MM.1S (cell line): ENCODE measurements around the gene CTXN1.

Experiments
- DNase-seq: peaks from one replicate; pipeline ENCODE4 v3.0.0-alpha.2; 2015
- H2AFZ ChIP-seq: fragments of 300-600 bp; sonication (generic); 2 replicates; pipeline ENCODE4 v1.6.0; 2016; ENCODE audit warnings: antibody characterized with exemption, low read length
- H3F3A ChIP-seq: fragments of 300-600 bp; sonication (generic); 2 replicates; pipeline ENCODE4 v1.6.1; 2016; ENCODE audit warnings: mild to moderate bottlenecking, antibody characterized with exemption, low read length, moderate library complexity, mixed read lengths; ENCODE audit not compliant: insufficient read depth
- H3K27ac ChIP-seq: fragments of 300-600 bp; sonication (generic); 2 replicates; pipeline ENCODE4 v1.5.1; 2016; ENCODE audit warnings: mild to moderate bottlenecking, low read length
- H3K27me3 ChIP-seq: fragments of 300-600 bp; sonication (generic); replicated peaks from 2 replicates; pipeline ENCODE4 v1.6.0; 2016; ENCODE audit warnings: low read length; ENCODE audit not compliant: insufficient read depth
- H3K36me3 ChIP-seq: fragments of 300-600 bp; sonication (generic); replicated peaks from 2 replicates; pipeline ENCODE4 v1.6.1; 2016; ENCODE audit warnings: mild to moderate bottlenecking, low read length, mixed read lengths; ENCODE audit not compliant: insufficient read depth
- H3K4me1 ChIP-seq: fragments of 300-600 bp; sonication (generic); 2 replicates; pipeline ENCODE4 v1.6.1; 2016; ENCODE audit warnings: low read length, mixed read lengths
- H3K4me2 ChIP-seq: fragments of 300-600 bp; sonication (generic); 2 replicates; pipeline ENCODE4 v1.6.0; 2016; ENCODE audit warnings: low read depth, low read length
- H3K4me3 ChIP-seq: fragments of 300-600 bp; sonication (generic); 2 replicates; pipeline ENCODE4 v1.5.1; 2016; ENCODE audit warnings: low read length, mixed read lengths
- H3K79me2 ChIP-seq: fragments of 300-600 bp; sonication (generic); 2 replicates; pipeline ENCODE4 v1.6.1; 2016; ENCODE audit warnings: mixed run types, low read length, mixed read lengths
- H3K9ac ChIP-seq: fragments of 300-600 bp; sonication (generic); 2 replicates; pipeline ENCODE4 v1.6.1; 2016; ENCODE audit warnings: low read length, mixed read lengths
- H3K9me2 ChIP-seq: fragments of 300-600 bp; sonication (generic); replicated peaks from 2 replicates; pipeline ENCODE4 v1.6.1; 2016; ENCODE audit warnings: mild to moderate bottlenecking, low read length, mixed read lengths; ENCODE audit not compliant: insufficient read depth
- H3K9me3 ChIP-seq: fragments of 300-600 bp; sonication (generic); replicated peaks from 2 replicates; pipeline ENCODE4 v1.6.1; 2016; ENCODE audit warnings: mild to moderate bottlenecking, low read length, mixed read lengths; ENCODE audit not compliant: insufficient read depth
- H4K20me1 ChIP-seq: fragments of 300-600 bp; sonication (generic); 2 replicates; pipeline ENCODE4 v1.6.1; 2016; ENCODE audit warnings: mild to moderate bottlenecking, low read length, moderate library complexity, mixed read lengths; ENCODE audit not compliant: insufficient read depth
- EZH2 ChIP-seq: fragments of 300-600 bp; sonication (generic); optimal IDR thresholded peaks from 2 replicates; pipeline ENCODE3; 2017; ENCODE audit warnings: low read depth, mild to moderate bottlenecking, antibody characterized with exemption, low read length, mixed read lengths
- EZH2phosphoT487 ChIP-seq: fragments of 300-600 bp; sonication (generic); IDR thresholded peaks from 2 replicates; pipeline ENCODE4 v1.6.1; 2018; ENCODE audit warnings: antibody characterized with exemption, low read length
- TF ChIP-seq, protein P1 (sequence below): fragments of 300-600 bp; sonication (generic); IDR thresholded peaks from 2 replicates; pipeline ENCODE4 v1.5.1; 2016; ENCODE audit warnings: antibody characterized with exemption, low read length, mixed read lengths

CTXN1 gene

DNA sequence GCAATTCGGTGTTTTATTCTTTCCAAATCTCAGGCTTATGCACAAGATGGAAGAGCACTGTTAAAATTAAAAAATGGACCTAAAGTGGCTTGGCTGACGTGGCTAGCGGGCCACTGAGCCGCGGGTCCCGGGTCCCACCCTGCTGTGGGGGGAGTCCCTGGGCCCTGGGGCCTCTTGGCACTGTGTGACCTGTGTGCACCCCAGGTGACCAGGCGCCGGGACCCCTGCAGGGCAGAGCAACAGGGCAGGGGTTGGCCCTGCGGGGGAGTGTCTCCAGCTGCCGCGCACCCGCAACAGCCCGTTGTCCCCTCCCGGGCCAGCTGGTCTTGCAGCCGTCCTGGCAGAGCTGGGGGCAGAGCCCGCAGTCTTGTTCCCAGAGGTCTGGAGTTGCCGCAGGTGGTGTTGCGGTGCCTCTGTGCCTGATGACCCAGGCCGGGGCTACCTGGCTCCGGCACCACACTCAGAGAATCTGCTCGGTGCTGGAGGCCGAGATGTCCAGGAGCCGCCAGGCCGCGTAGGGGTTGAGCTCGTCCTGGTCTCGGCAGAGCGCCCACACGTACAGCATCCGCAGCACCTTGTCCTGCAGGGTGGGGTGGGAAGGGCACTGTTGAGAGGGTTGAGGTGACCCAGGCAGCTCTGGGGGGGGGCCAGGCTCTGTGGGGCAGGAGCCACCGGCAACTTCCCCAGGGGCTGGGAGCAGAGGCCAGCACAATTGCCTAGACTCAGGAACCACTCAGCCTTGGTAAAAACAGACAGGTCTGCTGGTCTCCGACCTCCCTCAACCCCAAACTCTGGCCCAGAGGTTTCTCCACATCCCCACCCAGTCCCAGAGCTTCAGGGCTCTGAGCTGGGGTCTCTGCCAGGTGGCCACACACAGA, 1.0 kb upstream of the CTXN1 start:
- Histone ChIP-seq H3K4me1 (no peaks in the 10 kb centered on the region), H3K4me2 (no peak overlapping the region), H3K27me3 (no peaks in the 10 kb centered on the region), H3K9me2 (no peaks in the 10 kb centered on the region), H3F3A (peaks cover 10% of the 10 kb centered on the region), H3K9ac (no peak overlapping the region), H3K27ac (no peak overlapping the region), H3K4me3 (no peak overlapping the region), H2AFZ (no peak overlapping the region), H3K79me2 (no peaks in the 10 kb centered on the region), H4K20me1 (peaks cover 9% of the 10 kb centered on the region; the same call in 1 of the 2 replicates), H3K36me3 (0 out of 2 replicates have a peak, but pooled peaks cover 2% of the 10 kb centered on the region), H3K9me3 (no peaks in the 10 kb centered on the region)
- no peak for DNase-seq
- no peak for TF ChIP-seq EZH2phosphoT487
- TF ChIP-seq EZH2: no peak
- TF ChIP-seq, protein P1, sequence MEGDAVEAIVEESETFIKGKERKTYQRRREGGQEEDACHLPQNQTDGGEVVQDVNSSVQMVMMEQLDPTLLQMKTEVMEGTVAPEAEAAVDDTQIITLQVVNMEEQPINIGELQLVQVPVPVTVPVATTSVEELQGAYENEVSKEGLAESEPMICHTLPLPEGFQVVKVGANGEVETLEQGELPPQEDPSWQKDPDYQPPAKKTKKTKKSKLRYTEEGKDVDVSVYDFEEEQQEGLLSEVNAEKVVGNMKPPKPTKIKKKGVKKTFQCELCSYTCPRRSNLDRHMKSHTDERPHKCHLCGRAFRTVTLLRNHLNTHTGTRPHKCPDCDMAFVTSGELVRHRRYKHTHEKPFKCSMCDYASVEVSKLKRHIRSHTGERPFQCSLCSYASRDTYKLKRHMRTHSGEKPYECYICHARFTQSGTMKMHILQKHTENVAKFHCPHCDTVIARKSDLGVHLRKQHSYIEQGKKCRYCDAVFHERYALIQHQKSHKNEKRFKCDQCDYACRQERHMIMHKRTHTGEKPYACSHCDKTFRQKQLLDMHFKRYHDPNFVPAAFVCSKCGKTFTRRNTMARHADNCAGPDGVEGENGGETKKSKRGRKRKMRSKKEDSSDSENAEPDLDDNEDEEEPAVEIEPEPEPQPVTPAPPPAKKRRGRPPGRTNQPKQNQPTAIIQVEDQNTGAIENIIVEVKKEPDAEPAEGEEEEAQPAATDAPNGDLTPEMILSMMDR: no peak

DNA sequence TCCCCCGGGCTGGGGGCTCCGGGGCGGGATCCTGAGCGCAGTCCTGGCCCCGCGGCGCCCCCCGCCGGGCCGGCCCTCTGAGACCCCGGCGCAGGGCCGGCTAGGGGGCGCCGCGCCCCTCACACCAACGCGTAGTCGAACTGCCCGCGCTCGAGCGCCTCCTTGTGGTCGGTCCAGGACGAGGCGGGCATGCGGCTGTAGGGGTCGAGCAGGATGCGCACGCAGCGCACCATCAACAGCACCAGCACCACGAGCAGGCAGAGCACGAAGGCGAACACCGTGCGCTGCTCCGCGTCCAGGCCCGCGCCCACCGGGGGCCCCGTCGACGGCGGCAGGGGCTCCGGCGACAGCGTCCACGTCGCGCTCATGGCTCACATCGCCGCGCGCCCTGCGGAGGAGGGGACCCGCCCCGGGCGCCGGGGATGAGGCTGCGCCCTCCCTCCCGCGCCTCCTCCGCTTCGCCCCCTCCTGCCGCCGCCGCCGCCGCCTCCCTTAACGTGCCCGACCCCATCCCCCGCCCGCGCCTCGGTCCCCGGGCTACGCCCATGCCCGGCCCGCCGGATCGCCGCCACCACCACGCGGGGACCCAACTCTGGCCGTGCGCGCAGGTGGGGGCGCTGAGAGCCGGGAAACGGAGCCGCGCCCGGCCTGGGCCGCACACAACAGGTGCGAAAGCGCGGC, 624 bp downstream of the CTXN1 start:
- TF ChIP-seq EZH2 (no peak), EZH2phosphoT487 (no peak)
- TF ChIP-seq, protein P1: peak; percentile 88
- no peak overlapping the region for H3K27ac ChIP-seq
- peak overlapping the region; percentile 23 for H3K4me3 ChIP-seq
- peaks cover 16% of the 10 kb centered on the region; the same call in 1 of the 2 replicates for H4K20me1 ChIP-seq
- H3K9me3 ChIP-seq: no peaks in the 10 kb centered on the region
- no peaks in the 10 kb centered on the region for H3K27me3 ChIP-seq
- peak overlapping the region; percentile 63 for H3K4me2 ChIP-seq
- H3K4me1 ChIP-seq: no peaks in the 10 kb centered on the region
- no peaks in the 10 kb centered on the region for H3K79me2 ChIP-seq
- H3K9me2 ChIP-seq: no peaks in the 10 kb centered on the region
- H3F3A ChIP-seq: peaks cover 10% of the 10 kb centered on the region
- peak; percentile 81 for DNase-seq
- no peaks in the 10 kb centered on the region for H3K36me3 ChIP-seq
- H3K9ac ChIP-seq: no peak overlapping the region
- no peak overlapping the region for H2AFZ ChIP-seq

DNA sequence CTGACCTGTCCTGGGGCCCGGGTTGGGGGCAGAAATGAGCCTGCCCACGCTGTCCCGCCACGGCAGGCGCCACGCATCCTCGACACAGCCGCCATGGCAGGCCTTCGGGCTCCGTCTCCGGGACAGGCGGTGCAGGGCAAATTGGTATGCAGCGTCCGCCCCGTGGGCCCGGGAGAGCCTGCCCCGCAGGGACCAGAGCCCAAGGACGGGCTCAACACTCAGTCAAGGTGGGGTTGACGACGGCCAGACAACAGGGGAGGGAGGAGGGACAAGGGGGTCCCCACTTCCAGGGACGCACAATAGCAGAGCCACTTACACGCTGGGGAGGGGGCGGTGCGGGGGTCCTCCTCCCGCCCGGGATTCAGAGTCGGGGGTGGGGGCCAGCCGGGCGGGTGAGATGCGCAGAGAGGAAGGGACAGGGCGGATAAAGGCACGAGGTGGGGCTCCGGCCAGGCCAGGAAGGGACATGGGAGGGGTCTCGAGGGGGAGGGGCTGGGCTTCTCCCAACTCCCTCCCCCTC, 1.2 kb downstream of the CTXN1 start:
- Histone ChIP-seq H3K27ac (no peak overlapping the region), H3K4me2 (peak overlapping the region; percentile 63; the same call in 1 of the 2 replicates), H3K9me3 (no peaks in the 10 kb centered on the region), H3K9me2 (no peaks in the 10 kb centered on the region), H3K4me1 (no peaks in the 10 kb centered on the region), H3K27me3 (no peaks in the 10 kb centered on the region), H2AFZ (no peak overlapping the region), H4K20me1 (peaks cover 16% of the 10 kb centered on the region; the same call in 1 of the 2 replicates), H3K9ac (no peak overlapping the region), H3K36me3 (no peaks in the 10 kb centered on the region), H3F3A (peaks cover 13% of the 10 kb centered on the region), H3K79me2 (no peaks in the 10 kb centered on the region), H3K4me3 (no peak overlapping the region)
- DNase-seq: no peak
- TF ChIP-seq EZH2: no peak
- no peak for TF ChIP-seq EZH2phosphoT487
- TF ChIP-seq, protein P1: no peak
